Fibroblast of mammary gland (primary cell): ENCODE data around the gene REG3A.

Source experiments
- DNase-seq: peaks from one replicate; pipeline ENCODE4 v3.0.0-alpha.2; 2010; ENCODE audit warnings: low read depth
- H3K4me3 ChIP-seq: 2 replicates; pipeline ENCODE4 v1.5.1; 2011; ENCODE audit warnings: low read depth, mild to moderate bottlenecking, low read length, moderate library complexity; ENCODE audit not compliant: control insufficient read depth
- TF ChIP-seq, protein P1 (sequence below): conservative IDR thresholded peaks from 2 replicates; pipeline ENCODE4 v1.5.1; 2011; ENCODE audit warnings: low read depth, low read length, inconsistent platforms; ENCODE audit not compliant: control insufficient read depth, insufficient read depth

REG3A gene

DNA sequence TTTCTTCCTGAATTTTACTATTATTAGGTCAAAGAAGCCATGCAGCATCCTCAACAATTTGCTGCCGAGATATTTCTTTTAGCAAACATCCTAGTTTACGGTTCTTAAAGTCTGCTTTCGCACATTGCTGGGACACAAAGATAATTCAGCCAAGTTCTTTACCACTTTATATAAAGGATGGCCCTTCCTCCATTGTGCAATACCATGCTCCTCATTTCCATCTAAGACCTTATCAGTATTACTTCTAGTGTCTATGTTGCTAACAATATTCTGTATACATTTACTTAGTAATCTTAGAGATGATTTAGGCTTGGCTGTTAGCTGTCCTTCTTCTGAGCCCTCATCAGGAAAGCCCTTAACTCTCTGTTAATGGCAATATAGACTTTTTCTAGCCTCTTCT lies 47.3 kb downstream of the REG3A start:
- no peak for DNase-seq
- TF ChIP-seq, protein P1, sequence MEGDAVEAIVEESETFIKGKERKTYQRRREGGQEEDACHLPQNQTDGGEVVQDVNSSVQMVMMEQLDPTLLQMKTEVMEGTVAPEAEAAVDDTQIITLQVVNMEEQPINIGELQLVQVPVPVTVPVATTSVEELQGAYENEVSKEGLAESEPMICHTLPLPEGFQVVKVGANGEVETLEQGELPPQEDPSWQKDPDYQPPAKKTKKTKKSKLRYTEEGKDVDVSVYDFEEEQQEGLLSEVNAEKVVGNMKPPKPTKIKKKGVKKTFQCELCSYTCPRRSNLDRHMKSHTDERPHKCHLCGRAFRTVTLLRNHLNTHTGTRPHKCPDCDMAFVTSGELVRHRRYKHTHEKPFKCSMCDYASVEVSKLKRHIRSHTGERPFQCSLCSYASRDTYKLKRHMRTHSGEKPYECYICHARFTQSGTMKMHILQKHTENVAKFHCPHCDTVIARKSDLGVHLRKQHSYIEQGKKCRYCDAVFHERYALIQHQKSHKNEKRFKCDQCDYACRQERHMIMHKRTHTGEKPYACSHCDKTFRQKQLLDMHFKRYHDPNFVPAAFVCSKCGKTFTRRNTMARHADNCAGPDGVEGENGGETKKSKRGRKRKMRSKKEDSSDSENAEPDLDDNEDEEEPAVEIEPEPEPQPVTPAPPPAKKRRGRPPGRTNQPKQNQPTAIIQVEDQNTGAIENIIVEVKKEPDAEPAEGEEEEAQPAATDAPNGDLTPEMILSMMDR = no peak
- H3K4me3 ChIP-seq = no peak overlapping the region
